ENCODE data around the gene MYLK. TPM values are rescaled to one million over a fixed set of nuclear protein-coding genes. Genes with fewer than 3 reads are reported as not detected.
"Not testable (repeated sequence)": the region's sequence is repeated elsewhere in the genome, so short reads cannot be mapped to it uniquely, and the experiment has no call there.

The MYLK gene
- total RNA-seq, 4 donors from 2014 or later: 420 to 1,252 (median 768) TPM

- no peak overlapping the region for H3K4me3 ChIP-seq
- H3K9me3 ChIP-seq: no peaks in the 10 kb centered on the region
- no peak overlapping the region for H3K27ac ChIP-seq
- no peaks in the 10 kb centered on the region for H3K36me3 ChIP-seq
- no peak for DNase-seq
- TF ChIP-seq CTCF (IDR thresholded peaks at IDR 0.05) (no peak), POLR2A (IDR thresholded peaks at IDR 0.05) (no peak)
- intact Hi-C loops (cut with DNase I; ENCODE audit: low total_unique reads): no loop called here
- no peaks in the 10 kb centered on the region for H3K4me1 ChIP-seq
- no peaks in the 10 kb centered on the region for H3K27me3 ChIP-seq
Observed at GRCh38 chr3:123605789-123606234, 278.3 kb downstream of the MYLK start.

- H3K4me1 ChIP-seq; H3K27ac ChIP-seq; H3K4me3 ChIP-seq; intact Hi-C loops (cut with DNase I; ENCODE audit: low total_unique reads); H3K9me3 ChIP-seq; H3K36me3 ChIP-seq; H3K27me3 ChIP-seq; DNase-seq: not testable (repeated sequence)
Observed at GRCh38 chr3:123603153-123603552, 281.0 kb downstream of the MYLK start.

- Histone ChIP-seq H3K27me3 (no peaks in the 10 kb centered on the region), H3K27ac (no peak overlapping the region), H3K9me3 (no peaks in the 10 kb centered on the region), H3K4me3 (no peak overlapping the region), H3K4me1 (no peaks in the 10 kb centered on the region), H3K36me3 (no peaks in the 10 kb centered on the region)
- intact Hi-C loops (cut with DNase I; ENCODE audit: low total_unique reads): no loop called here
- TF ChIP-seq POLR2A (IDR thresholded peaks at IDR 0.05) (no peak), CTCF (IDR thresholded peaks at IDR 0.05) (no peak)
- no peak for DNase-seq
Observed at GRCh38 chr3:123602325-123602724, 281.8 kb downstream of the MYLK start.

GRCh38 chr3:123600863-123601262 lies 283.3 kb downstream of the MYLK start:
- H3K4me3 ChIP-seq; H3K4me1 ChIP-seq; H3K27me3 ChIP-seq; H3K36me3 ChIP-seq; H3K27ac ChIP-seq; intact Hi-C loops (cut with DNase I; ENCODE audit: low total_unique reads); H3K9me3 ChIP-seq; DNase-seq: not testable (repeated sequence)

- no peak for DNase-seq
- Histone ChIP-seq H3K36me3 (no peaks in the 10 kb centered on the region), H3K4me3 (no peak overlapping the region), H3K27me3 (no peaks in the 10 kb centered on the region), H3K9me3 (no peaks in the 10 kb centered on the region), H3K27ac (no peak overlapping the region), H3K4me1 (no peaks in the 10 kb centered on the region)
- intact Hi-C loops (cut with DNase I; ENCODE audit: low total_unique reads): no loop called here
- TF ChIP-seq POLR2A (IDR thresholded peaks at IDR 0.05) (no peak), CTCF (IDR thresholded peaks at IDR 0.05) (no peak)
Observed at GRCh38 chr3:123597561-123597960, 286.6 kb downstream of the MYLK start.

- H3K27me3 ChIP-seq: no peaks in the 10 kb centered on the region
- intact Hi-C loops (cut with DNase I; ENCODE audit: low total_unique reads): no loop called here
- H3K4me3 ChIP-seq: no peak overlapping the region
- H3K36me3 ChIP-seq: no peaks in the 10 kb centered on the region
- H3K4me1 ChIP-seq: no peaks in the 10 kb centered on the region
- no peak overlapping the region for H3K27ac ChIP-seq
- H3K9me3 ChIP-seq: no peaks in the 10 kb centered on the region
- no peak for DNase-seq
- TF ChIP-seq POLR2A (IDR thresholded peaks at IDR 0.05) (no peak), CTCF (IDR thresholded peaks at IDR 0.05) (no peak)
Observed at GRCh38 chr3:123595396-123596180, 288.5 kb downstream of the MYLK start.
